Fibroblast of mammary gland (primary cell): ENCODE measurements around the gene UNC5B.
A peak's percentile ranks its signal among the peaks of the same experiment; 100 is the strongest.

Experiments
- DNase-seq: peaks from one replicate; pipeline ENCODE4 v3.0.0-alpha.2; 2010; ENCODE audit warnings: low read depth
- H3K4me3 ChIP-seq: 2 replicates; pipeline ENCODE4 v1.5.1; 2011; ENCODE audit warnings: low read depth, mild to moderate bottlenecking, low read length, moderate library complexity; ENCODE audit not compliant: control insufficient read depth
- CTCF ChIP-seq: conservative IDR thresholded peaks from 2 replicates; pipeline ENCODE4 v1.5.1; 2011; ENCODE audit warnings: low read depth, low read length, inconsistent platforms; ENCODE audit not compliant: control insufficient read depth, insufficient read depth

The UNC5B gene

GRCh38 chr10:71290806-71291527 is 78.6 kb downstream of the UNC5B start:
- no peak overlapping the region for H3K4me3 ChIP-seq
- DNase-seq: no peak
- TF ChIP-seq CTCF: no peak

DNA sequence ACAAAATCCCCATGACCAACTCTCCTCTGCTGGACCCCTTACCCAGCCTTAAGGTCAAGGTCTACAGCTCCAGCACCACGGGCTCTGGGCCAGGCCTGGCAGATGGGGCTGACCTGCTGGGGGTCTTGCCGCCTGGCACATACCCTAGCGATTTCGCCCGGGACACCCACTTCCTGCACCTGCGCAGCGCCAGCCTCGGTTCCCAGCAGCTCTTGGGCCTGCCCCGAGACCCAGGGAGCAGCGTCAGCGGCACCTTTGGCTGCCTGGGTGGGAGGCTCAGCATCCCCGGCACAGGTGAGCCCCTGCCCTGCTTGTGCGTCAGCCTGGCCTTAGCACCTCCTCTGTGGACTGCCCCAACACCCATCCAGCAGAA is 79.1 kb downstream of the UNC5B start:
- H3K4me3 ChIP-seq: no peak overlapping the region
- no peak for DNase-seq
- TF ChIP-seq CTCF: no peak

GRCh38 chr10:71292624-71293445 is 80.5 kb downstream of the UNC5B start:
- peak; percentile 19 for DNase-seq
- TF ChIP-seq CTCF: no peak
- no peak overlapping the region for H3K4me3 ChIP-seq

GRCh38 chr10:71293446-71294084 is 81.2 kb downstream of the UNC5B start:
- TF ChIP-seq CTCF: no peak
- DNase-seq: no peak
- no peak overlapping the region for H3K4me3 ChIP-seq

GRCh38 chr10:71294091-71294561 is 81.8 kb downstream of the UNC5B start:
- TF ChIP-seq CTCF: no peak
- no peak overlapping the region for H3K4me3 ChIP-seq
- no peak for DNase-seq

GRCh38 chr10:71294856-71295255 is 82.5 kb downstream of the UNC5B start:
- no peak overlapping the region for H3K4me3 ChIP-seq
- TF ChIP-seq CTCF: no peak
- no peak for DNase-seq
